GM19238 (cell line): Measurements from ENCODE around the gene VPS26B.
"Not testable (repeated sequence)": the region's sequence is repeated elsewhere in the genome, so short reads cannot be mapped to it uniquely, and the experiment has no call there.

Source experiments
- DNase-seq: peaks from one replicate; pipeline ENCODE4 v3.0.0; 2011; ENCODE audit warnings: low spot score; ENCODE audit not compliant: insufficient read length

Gene VPS26B

DNA sequence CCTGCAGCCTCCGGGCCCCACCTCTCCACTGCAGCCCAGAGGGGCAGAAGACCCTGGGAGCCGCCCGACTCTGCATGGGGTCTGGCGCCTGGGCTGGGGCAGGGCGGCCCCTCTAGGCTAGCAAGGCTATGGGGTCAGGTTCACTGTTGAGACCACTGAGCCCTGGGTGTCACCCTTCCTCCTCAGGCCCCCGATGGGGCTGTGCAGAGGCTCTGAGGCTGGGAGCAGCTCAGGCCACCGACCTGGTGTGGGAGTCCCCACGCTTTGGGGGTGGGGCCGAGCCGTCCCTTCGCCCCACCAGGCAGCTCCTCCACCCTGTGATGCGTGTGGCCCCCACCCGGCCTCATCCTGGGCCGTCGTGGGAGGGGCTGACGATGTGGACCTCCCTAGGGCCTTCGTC lies 57.2 kb downstream of the VPS26B start:
- DNase-seq = not testable (repeated sequence)

DNA sequence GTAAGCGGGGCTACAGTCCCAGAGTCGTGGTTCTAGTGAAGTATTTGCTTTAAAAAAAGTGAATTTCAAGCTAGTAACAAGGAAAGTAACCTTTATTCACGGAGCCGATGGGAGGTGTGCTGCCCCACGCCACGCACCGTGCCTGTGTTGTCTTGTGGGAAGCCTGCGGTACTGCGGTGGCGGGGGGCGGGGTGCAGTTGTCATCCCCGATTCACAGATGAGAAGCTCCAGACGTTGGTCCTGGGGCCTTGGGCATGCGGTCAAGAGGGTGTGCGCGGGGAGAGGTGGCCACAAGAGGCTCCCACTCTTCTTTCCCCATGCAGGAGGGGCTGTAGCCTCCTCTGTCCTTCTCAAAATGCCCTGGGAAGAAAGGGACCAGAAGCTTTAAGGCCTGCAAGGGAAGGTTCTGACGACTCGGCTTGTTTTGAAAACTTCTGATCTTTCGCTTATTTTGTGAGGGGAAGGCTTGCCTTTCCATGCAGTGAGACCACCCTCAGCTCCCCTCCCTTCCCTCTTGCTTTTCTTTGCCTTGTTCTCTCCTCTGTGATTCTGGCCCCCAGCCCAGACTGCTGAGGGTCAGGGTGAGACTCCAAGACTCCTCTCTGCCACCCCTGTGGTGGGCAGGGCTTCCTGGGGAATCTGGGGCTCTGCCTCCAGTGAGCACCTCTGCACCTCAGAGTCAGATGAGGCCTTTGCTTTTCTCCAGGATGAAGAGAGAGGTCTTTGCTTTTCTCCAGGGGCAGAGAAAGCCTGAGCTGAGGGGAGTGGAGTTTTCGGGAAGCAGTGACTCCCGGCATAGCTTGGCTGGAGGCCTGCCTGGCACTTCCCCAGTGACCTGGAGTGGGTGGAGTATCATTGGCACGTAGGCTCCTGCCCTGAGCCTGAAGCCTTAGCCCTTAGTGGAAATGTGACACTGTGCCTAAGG lies 57.9 kb downstream of the VPS26B start:
- DNase-seq = no peak

DNA sequence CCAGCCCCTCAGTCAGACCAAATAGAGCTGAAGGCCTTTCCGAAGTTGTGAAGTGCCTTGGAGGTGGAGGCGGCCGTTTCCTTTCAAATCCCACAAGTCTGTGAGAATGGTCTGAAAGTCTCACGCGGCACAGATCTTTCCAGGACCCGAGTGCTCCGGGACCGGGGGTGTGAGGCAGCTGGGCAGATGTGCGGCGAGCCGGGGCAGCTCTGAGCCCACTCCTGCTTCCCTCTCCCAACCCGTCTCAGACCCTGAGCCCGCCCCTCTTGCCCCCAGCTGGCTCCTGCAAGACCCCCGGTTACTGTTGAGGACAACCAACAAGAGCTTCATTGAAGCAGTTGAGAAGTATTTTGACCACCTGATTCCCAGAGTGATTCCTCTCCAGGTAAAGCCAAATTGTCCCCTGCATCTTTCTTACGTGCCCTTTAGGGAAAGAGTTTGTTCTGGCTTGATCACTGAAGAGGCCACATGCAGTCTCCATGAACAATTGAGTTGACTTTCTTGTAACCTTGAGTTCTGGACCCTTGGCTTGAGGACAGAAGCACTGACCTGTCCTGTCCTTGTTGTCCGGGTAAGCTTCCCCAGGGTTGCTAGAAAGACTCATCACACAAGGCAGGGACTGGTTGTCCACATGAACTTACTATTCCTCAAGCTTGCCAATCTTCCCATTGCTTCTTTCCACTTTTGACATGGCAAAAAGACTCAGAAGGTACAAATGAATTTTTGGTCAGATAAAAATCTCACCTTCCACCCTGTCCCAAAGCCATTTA lies 59.2 kb downstream of the VPS26B start:
- no peak for DNase-seq

DNA sequence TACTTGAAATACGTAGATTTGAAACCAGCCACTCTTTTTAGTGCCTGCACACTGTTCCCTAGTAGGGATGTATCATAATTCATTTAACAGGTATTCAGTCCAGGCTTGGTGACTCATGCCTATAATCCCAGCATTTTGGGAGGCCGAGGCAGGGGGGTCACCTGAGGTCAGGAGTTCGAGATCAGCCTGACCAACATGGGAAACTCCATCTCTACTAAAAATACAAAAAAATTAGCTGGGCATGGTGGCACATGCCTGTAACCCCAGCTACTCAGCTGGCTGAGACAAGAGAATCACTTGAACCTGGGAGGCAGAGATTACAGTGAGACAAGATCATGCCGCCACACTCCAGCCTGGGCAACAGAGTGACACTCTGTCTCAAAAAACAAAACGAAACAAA lies 59.9 kb downstream of the VPS26B start:
- not testable (repeated sequence) for DNase-seq

DNA sequence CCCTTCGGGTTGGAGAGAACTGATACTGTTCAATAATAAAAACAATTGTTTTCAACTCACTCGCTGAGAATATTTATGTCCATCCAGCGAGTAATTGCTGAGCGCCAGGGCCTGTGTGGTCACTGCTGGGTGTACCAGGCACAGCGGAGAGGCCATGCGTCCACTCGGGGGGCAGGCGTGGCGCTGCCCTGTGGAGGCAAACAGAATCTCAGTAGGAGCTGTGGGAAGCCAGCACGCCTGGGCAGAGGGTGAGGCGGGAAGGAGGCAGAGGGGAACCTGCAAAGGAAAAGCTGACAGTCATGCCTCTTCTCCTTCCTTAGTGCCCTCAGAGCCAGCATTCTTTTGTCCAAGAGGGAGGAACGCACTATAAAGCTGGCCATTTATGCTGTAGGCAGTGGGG lies 63.1 kb downstream of the VPS26B start:
- no peak for DNase-seq

DNA sequence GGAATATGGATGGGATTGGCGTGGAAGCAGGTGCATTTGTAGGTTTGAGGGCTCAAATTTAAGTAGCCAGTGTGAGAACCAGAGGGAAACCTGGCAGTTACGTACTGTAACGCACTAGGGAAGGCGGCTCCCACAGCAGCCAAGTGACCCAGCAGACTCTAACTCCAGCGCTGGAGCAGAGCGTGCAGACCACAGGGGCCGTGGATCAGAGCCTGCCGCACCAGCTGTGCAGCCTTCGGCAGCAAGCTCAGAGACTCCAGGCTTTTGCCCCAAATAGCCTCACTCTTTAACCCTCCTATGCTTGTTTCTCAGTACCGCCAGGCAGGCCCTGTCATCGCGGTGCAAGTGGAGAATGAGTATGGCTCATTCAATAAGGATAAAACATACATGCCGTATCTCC lies 64.0 kb downstream of the VPS26B start:
- DNase-seq = no peak

DNA sequence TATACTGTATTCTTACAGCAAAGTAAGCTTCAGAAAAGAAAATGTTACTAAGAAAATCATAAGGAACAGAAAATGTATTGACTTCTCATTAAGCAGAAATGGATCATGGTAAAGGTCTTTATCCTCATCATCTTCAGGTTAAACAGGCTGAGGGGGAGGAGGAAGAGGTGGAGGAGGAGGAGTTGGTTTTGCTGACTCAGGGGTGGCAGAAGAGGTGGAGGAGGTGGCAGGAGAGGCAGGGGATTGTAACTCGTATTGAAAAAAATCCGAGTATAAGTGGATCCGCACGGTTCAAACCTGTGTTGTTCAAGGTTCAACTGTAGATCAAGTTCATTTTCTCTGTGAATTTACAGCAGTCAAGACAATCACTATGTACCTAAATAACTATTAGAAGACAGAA lies 64.7 kb downstream of the VPS26B start:
- no peak for DNase-seq

- DNase-seq = no peak
These were observed 65.3 kb downstream of the VPS26B start for GRCh38 chr11:134289789-134290188.

- DNase-seq = no peak
These were observed 66.2 kb downstream of the VPS26B start for GRCh38 chr11:134290646-134291045.

DNA sequence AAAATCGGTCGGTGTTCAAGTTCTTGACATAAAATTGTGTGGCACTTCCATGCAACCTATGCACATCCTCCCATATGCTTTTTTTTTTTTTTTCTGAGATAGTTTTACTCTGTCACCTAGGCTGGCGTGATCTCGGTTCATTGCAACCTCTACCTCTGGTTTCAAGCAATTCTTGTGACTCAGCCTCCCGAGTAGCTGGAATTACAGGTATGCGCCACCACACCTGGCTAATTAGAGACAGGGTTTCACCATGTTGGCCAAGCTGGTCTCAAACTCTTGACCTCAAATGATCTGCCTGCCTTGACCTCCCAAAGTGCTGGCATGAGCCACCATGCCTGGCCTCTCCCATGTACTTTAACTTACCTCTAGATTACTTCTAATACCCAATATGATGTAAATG lies 66.7 kb downstream of the VPS26B start:
- DNase-seq = no peak

- DNase-seq = no peak
These were observed 68.2 kb downstream of the VPS26B start for GRCh38 chr11:134292661-134293060.

GRCh38 chr11:134293119-134294113 lies 68.9 kb downstream of the VPS26B start:
- no peak for DNase-seq

GRCh38 chr11:134294664-134295063 lies 70.2 kb downstream of the VPS26B start:
- no peak for DNase-seq
